Choroid plexus epithelial cell (primary cell): ENCODE data around the gene DAO.

Source experiments
- DNase-seq: peaks from one replicate; pipeline ENCODE4 v3.0.0-alpha.2; 2010; ENCODE audit warnings: low read depth
- H3K4me3 ChIP-seq: 2 replicates; pipeline ENCODE4 v1.5.1; 2011; ENCODE audit warnings: low read depth, mild to moderate bottlenecking, control low read depth, low read length, moderate library complexity
- TF ChIP-seq, protein P1 (sequence below): conservative IDR thresholded peaks from 2 replicates; pipeline ENCODE4 v1.5.1; 2011; ENCODE audit warnings: low read depth, mild to moderate bottlenecking, control low read depth, inconsistent platforms, low read length, moderate library complexity

The DAO gene

DNA sequence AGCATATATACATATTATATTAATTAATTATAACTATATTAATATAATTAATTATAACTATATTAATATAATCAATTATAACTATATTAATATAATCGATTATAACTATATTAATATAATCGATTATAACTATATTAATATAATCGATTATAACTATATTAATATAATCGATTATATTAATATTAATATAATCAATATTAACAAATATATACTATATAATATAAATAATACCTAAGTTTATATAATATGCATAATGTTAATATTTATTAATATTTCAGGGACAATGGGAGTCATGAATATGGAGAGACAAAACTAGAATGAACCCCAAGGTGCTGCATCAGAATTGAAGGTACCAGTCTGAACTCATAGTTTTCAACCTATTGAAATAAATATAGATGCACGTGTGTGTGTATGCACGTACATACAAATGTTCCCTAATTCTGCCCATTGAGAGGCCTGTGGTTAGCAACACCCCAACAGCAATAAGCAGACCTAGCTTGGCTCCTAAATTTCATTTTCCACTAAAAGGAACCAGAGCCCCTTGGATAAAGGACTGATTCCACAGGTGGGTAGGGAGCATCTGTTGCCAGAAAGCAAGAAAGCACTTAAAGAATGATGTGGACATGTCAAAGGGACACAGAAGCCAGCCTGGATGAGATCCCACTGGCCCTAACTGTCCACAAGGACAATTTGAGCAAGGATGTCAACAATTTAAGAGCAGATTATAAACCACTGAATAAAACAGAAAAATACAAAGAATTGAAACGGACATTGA is 43.8 kb upstream of the DAO start:
- TF ChIP-seq, protein P1, sequence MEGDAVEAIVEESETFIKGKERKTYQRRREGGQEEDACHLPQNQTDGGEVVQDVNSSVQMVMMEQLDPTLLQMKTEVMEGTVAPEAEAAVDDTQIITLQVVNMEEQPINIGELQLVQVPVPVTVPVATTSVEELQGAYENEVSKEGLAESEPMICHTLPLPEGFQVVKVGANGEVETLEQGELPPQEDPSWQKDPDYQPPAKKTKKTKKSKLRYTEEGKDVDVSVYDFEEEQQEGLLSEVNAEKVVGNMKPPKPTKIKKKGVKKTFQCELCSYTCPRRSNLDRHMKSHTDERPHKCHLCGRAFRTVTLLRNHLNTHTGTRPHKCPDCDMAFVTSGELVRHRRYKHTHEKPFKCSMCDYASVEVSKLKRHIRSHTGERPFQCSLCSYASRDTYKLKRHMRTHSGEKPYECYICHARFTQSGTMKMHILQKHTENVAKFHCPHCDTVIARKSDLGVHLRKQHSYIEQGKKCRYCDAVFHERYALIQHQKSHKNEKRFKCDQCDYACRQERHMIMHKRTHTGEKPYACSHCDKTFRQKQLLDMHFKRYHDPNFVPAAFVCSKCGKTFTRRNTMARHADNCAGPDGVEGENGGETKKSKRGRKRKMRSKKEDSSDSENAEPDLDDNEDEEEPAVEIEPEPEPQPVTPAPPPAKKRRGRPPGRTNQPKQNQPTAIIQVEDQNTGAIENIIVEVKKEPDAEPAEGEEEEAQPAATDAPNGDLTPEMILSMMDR: no peak
- no peak for DNase-seq
- no peak overlapping the region for H3K4me3 ChIP-seq

DNA sequence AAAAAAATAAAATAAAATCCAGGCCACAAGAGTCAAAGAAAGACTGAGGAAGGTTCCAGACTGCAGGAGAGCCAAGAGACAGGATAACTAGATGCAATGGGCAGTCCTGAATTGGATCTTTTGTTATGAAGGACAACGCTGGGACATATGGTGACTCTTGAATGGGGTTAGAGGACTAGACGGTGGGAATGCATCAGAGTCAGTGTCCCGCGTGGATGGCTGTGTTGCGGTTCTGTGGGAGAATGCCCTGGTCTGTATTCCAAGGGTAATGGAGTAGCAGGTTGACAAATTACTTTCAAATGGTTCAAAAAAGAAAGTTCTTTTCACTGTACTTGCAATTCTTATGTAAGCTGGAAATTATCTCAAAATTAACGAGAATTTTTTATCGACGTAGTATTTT is 42.7 kb upstream of the DAO start:
- TF ChIP-seq, protein P1: no peak
- no peak for DNase-seq
- H3K4me3 ChIP-seq: no peak overlapping the region

DNA sequence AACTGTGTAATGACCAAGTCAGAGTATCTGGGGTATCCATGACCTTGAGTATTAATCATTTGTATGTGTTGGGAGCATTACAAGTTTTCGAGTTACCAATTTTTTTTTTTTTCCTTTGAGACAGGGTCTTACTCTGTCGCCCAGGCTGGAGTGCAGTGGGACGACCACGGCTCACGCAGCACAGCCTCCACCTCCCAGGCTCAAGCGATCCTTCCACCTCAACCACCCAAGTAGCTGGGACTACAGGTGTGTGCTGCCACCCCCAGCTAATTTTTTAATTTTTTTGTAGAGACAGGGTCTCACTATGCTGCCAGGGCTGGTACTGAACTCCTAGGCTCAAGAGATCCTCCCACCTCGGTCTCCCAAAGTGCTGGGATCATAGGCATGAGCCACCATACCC is 42.2 kb upstream of the DAO start:
- no peak for DNase-seq
- no peak overlapping the region for H3K4me3 ChIP-seq
- TF ChIP-seq, protein P1: no peak

DNA sequence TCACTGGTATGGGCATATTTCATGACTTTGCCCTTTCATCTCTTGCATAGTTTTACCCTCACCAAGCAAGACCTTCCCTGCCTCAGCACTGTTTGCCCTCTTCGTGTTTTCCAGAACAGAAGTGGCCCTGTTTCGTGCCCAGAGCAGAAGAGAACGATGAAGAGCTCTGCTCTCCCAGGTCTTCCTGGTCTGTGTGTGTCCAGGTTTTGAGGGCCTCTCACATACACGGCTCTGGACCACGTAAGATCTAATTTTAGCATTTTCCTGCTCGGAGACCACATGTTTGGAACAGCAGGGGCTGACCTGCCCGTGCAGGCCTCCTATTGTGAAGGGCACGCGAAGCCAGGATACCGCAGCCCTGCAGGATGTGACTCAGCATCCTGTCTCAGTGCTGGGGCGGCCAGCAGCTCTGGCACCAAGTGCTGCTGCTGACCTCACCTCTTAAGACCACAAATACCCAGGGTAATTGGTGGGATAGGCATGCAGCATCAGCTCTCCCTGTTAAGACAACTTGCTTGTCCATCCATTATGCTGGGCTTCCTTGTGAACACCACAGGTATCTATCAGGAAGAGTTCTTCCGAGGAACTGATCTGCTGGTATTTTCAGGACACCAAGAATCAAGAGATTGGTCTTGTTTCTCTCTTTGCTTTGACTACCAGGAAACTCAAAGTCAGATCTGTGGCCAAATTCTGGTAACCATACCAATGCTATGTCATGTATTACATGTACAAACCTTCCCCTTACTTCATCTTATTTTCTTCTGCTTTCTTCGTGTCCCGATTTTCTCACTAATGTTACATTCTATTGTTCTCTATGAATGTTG is 41.5 kb upstream of the DAO start:
- DNase-seq: peak; percentile 100
- H3K4me3 ChIP-seq: no peak overlapping the region
- TF ChIP-seq, protein P1: no peak

DNA sequence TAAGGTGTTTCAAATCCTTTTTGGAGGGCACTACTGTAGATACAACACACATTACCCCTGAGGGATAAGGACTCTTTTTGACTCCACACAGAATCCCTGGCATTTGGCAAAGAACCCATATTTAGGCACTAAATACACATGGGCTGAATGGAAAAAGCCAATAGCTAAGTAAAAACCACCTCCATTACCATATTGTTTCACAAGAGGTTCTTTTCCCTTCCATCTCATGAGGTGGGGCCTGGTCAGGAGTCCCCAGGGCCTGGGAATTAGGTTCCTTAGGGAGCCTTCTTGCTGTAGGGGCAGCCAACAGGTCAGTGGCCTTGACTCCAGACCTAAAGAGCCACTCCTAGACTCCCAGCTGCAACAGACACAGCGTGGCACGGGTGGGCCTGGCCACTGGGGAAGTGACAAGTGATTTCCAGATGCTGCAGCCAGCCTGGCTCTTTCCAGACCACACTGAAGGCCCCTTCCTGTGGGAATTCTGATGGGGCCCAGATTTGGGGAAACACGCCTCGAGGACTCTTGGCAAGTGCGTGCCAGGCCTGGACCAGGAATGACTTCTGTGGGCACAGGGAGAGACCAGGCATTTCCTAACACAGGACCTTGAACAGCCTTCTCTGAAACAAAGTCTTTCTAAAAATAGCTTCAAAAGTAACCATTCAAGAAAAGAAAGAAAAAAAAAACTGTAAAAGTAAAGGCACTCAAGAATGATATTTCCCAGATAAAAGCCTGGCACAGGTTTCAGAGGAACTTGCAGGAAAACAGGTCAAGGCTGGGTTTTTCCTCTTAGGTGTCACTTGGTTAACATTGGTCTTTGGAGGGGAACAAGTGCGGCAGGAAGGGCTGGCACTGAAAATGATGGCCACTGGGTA is 40.6 kb upstream of the DAO start:
- TF ChIP-seq, protein P1: no peak
- no peak overlapping the region for H3K4me3 ChIP-seq
- no peak for DNase-seq

DNA sequence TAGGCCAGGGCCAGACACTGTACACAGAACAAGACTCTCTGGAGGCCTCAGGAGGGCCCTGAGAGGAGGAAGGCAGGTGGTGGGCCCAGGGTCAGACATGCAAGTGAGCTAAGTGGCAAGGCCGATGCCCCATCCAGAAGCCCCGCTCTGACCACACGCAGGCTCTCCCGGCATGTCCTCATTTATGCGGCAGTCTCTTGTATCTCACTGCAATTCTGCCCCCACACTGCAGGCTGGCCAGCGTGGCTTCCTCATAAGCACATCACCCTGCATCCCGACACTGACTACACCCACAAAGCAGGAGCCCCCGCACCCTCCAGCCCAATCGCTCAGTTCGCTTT is 40.0 kb upstream of the DAO start:
- no peak overlapping the region for H3K4me3 ChIP-seq
- TF ChIP-seq, protein P1: no peak
- no peak for DNase-seq
